DND-41 (cell line): ENCODE measurements around the gene CENPP.

Experiments used
- EZH2 ChIP-seq: IDR thresholded peaks from 3 replicates; pipeline ENCODE4 v1.6.1; 2012; ENCODE audit warnings: borderline replicate concordance, low read depth, mild to moderate bottlenecking, moderate library complexity, low read length, inconsistent platforms; ENCODE audit not compliant: severe bottlenecking
- TF ChIP-seq, protein P1 (sequence below): IDR thresholded peaks from 2 replicates; pipeline ENCODE4 v1.5.1; 2012; ENCODE audit warnings: borderline replicate concordance, low read length, moderate library complexity, mild to moderate bottlenecking; ENCODE audit not compliant: poor library complexity, severe bottlenecking; ENCODE audit errors: extremely low read depth

DNA sequence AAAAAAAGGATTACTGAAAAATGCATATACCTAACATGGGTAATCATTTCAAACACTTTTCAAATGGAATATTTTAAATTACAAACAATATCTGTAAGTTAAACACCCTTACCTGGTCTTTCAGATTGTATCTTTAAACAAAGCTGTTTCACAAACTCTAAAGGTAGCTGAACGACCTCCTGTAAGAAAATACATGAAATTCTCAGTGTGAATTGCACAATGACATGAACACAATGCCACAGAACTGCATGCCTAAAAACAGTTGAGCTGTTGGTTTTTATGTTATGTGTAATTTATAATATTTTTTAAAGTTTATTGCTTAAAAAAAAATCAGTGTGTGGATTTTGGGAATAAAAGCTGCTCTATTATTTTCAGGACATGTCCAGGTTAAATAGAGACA lies 326.7 kb downstream of the CENPP start:
- TF ChIP-seq, protein P1, sequence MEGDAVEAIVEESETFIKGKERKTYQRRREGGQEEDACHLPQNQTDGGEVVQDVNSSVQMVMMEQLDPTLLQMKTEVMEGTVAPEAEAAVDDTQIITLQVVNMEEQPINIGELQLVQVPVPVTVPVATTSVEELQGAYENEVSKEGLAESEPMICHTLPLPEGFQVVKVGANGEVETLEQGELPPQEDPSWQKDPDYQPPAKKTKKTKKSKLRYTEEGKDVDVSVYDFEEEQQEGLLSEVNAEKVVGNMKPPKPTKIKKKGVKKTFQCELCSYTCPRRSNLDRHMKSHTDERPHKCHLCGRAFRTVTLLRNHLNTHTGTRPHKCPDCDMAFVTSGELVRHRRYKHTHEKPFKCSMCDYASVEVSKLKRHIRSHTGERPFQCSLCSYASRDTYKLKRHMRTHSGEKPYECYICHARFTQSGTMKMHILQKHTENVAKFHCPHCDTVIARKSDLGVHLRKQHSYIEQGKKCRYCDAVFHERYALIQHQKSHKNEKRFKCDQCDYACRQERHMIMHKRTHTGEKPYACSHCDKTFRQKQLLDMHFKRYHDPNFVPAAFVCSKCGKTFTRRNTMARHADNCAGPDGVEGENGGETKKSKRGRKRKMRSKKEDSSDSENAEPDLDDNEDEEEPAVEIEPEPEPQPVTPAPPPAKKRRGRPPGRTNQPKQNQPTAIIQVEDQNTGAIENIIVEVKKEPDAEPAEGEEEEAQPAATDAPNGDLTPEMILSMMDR, result no peak
- TF ChIP-seq EZH2, result no peak
